Measurements from ENCODE around the gene HMGB4. TPM values are rescaled to one million over a fixed set of nuclear protein-coding genes. Genes with fewer than 3 reads are reported as not detected.

HMGB4 gene
- total RNA-seq, 2 experiments from 2014 or later = not detected

- Mint-ChIP-seq H3K36me3 (ENCODE audit: low read depth) (no peaks in the 10 kb centered on the region), H3K27ac (no peak overlapping the region), H3K9me3 (no peaks in the 10 kb centered on the region), H3K4me3 (no peak overlapping the region), H3K4me1 (ENCODE audit: low read depth) (no peaks in the 10 kb centered on the region), H3K27me3 (peaks cover 32% of the 10 kb centered on the region)
- DNase-seq = no peak
- no peak for ATAC-seq (ENCODE audit: poor library complexity)
- no peak for TF ChIP-seq CTCF (IDR thresholded peaks at IDR 0.05)
- Histone ChIP-seq H3K27me3 (ENCODE audit: control insufficient read depth in 1 of 2, insufficient read depth in 2 of 2, low read length in 2 of 2) (peaks cover 10 to 12% of the 10 kb centered on the region in 2 experiments), H3K4me3 (ENCODE audit: low read length) (no peak overlapping the region), H3K4me1 (ENCODE audit: insufficient read depth, low read length) (no peaks in the 10 kb centered on the region), H3K27ac (ENCODE audit: low read depth in 1 of 2, low read length in 2 of 2) (no peak overlapping the region), H3K9me3 (ENCODE audit: control insufficient read depth in 1 of 2, insufficient read depth in 1 of 2, low read length in 2 of 2) (no peaks in the 10 kb centered on the region), H3K36me3 (ENCODE audit: insufficient read depth, low read length) (no peaks in the 10 kb centered on the region)
- intact Hi-C loops (cut with DNase I, micrococcal nuclease) = no loop called here
- CTCF ChIA-PET = interaction anchor here (0.7 kb wide), 1 partner anchor 12 kb away, joined by 3 read pairs; no protein-coding TSS in a partner anchor
- POLR2A ChIA-PET = no interaction called here
Observed at GRCh38 chr1:33899746-33900145, 35.9 kb downstream of the HMGB4 start.

GRCh38 chr1:33902486-33903209, 38.8 kb downstream of the HMGB4 start:
- no peak overlapping the region for H3K27ac ChIP-seq (ENCODE audit: low read depth in 1 of 2, low read length in 2 of 2)
- Mint-ChIP-seq H3K4me3 (no peak overlapping the region), H3K27ac (no peak overlapping the region)

DNA sequence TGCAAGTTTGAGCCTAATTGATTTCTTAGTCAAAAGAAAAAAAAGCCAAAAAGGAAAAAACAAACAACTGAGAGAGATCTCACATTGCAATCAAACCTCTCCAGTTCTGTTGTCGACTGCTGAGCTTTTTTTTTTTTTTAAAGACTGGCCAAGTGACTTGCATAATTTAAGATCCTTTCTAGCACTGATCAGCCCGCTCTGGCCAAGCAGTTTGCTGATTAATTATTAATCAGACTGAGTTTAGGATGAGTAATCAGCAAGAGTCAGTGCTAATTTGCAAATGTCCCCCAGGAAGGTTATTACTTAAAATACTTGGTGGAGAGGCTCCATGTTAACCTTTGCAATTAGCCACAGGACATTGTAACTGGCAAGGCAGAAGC, 39.3 kb downstream of the HMGB4 start:
- Histone ChIP-seq H3K4me1 (ENCODE audit: insufficient read depth, low read length) (no peaks in the 10 kb centered on the region), H3K27me3 (ENCODE audit: control insufficient read depth in 1 of 2, insufficient read depth in 2 of 2, low read length in 2 of 2) (peaks cover 6 to 12% of the 10 kb centered on the region in 2 experiments), H3K27ac (ENCODE audit: low read depth in 1 of 2, low read length in 2 of 2) (no peak overlapping the region), H3K36me3 (ENCODE audit: insufficient read depth, low read length) (no peaks in the 10 kb centered on the region), H3K4me3 (ENCODE audit: low read length) (no peak overlapping the region), H3K9me3 (ENCODE audit: control insufficient read depth in 1 of 2, insufficient read depth in 1 of 2, low read length in 2 of 2) (no peaks in the 10 kb centered on the region)
- Mint-ChIP-seq H3K36me3 (ENCODE audit: low read depth) (no peaks in the 10 kb centered on the region), H3K4me3 (no peak overlapping the region), H3K9me3 (no peaks in the 10 kb centered on the region), H3K27ac (no peak overlapping the region), H3K4me1 (ENCODE audit: low read depth) (no peaks in the 10 kb centered on the region), H3K27me3 (peaks cover 32% of the 10 kb centered on the region)
- ChIA-PET POLR2A (no interaction called here), CTCF (no interaction called here)
- DNase-seq (no peak), ATAC-seq (ENCODE audit: poor library complexity) (no peak)
- no peak for TF ChIP-seq CTCF (IDR thresholded peaks at IDR 0.05)
- intact Hi-C loops (cut with DNase I, micrococcal nuclease) = no loop called here

More at GRCh38 chr1:33902486-33903209, 38.8 kb downstream of the HMGB4 start:
- Mint-ChIP-seq H3K27me3 (peaks cover 32% of the 10 kb centered on the region), H3K9me3 (no peaks in the 10 kb centered on the region), H3K36me3 (ENCODE audit: low read depth) (no peaks in the 10 kb centered on the region), H3K4me1 (ENCODE audit: low read depth) (no peaks in the 10 kb centered on the region)
- TF ChIP-seq CTCF (IDR thresholded peaks at IDR 0.05) = no peak
- Histone ChIP-seq H3K27me3 (ENCODE audit: control insufficient read depth in 1 of 2, insufficient read depth in 2 of 2, low read length in 2 of 2) (peaks cover 6 to 12% of the 10 kb centered on the region in 2 experiments), H3K4me3 (ENCODE audit: low read length) (no peak overlapping the region), H3K9me3 (ENCODE audit: control insufficient read depth in 1 of 2, insufficient read depth in 1 of 2, low read length in 2 of 2) (no peaks in the 10 kb centered on the region), H3K36me3 (ENCODE audit: insufficient read depth, low read length) (no peaks in the 10 kb centered on the region), H3K4me1 (ENCODE audit: insufficient read depth, low read length) (no peaks in the 10 kb centered on the region)
- intact Hi-C loops (cut with DNase I, micrococcal nuclease) = no loop called here
- DNase-seq (no peak), ATAC-seq (ENCODE audit: poor library complexity) (no peak)
- ChIA-PET POLR2A (no interaction called here), CTCF (no interaction called here)

Data from CD4-positive, alpha-beta T cell (primary cell).